Panc1 (cell line): ENCODE measurements around the gene CCDC148. TPM values are rescaled to one million over a fixed set of nuclear protein-coding genes. Genes with fewer than 3 reads are reported as not detected.

Experiments
- ATAC-seq: fragments of 200-7000 bp; cut with Tn5 transposase; 2 replicates; pipeline ENCODE4 v1.9.1; 2020; ENCODE audit warnings: mild to moderate bottlenecking, moderate library complexity
- BruUV-seq: library from RNA; stranded (reverse); fragments of 400-500 nt; replicated peaks from 2 replicates; lab custom pipeline; 2021; lab: Mats Ljungman, UMichigan
- CTCF ChIA-PET: fragments of 300-600 bp; sonication (Branson Sonifier 250); formaldehyde crosslinking; loops from one replicate; lab custom pipeline; 2022; ENCODE audit warnings: antibody characterized with exemption; lab: Charles Lee
- POLR2A ChIA-PET: fragments of 300-600 bp; sonication (Branson Sonifier 250); formaldehyde crosslinking; loops from one replicate; lab custom pipeline; 2022; ENCODE audit warnings: antibody characterized with exemption; lab: Charles Lee
- DNase-seq: peaks from one replicate; pipeline ENCODE4 v3.0.0-alpha.2; 2010; ENCODE audit warnings: low read depth, low spot score
- H3K27ac ChIP-seq: 2 replicates; pipeline ENCODE4 v1.5.1; 2011; ENCODE audit warnings: mild to moderate bottlenecking, low read length, inconsistent platforms
- H3K27me3 ChIP-seq: fragments of 200-500 bp; sonication (Bioruptor generic); 2 replicates; pipeline ENCODE4 v1.6.0; 2014; ENCODE audit warnings: low read length, inconsistent platforms; ENCODE audit not compliant: control insufficient read depth, insufficient read depth
- H3K36me3 ChIP-seq: fragments of 200-500 bp; sonication (Bioruptor generic); 2 replicates; pipeline ENCODE4 v1.5.1; 2014; ENCODE audit warnings: inconsistent platforms, mild to moderate bottlenecking, low read length, moderate library complexity; ENCODE audit not compliant: control insufficient read depth, insufficient read depth
- H3K4me1 ChIP-seq: 2 replicates; pipeline ENCODE4 v1.5.1; 2011; ENCODE audit warnings: inconsistent platforms, mild to moderate bottlenecking, low read length, moderate library complexity; ENCODE audit not compliant: control insufficient read depth, insufficient read depth
- H3K4me3 ChIP-seq, 2 experiments: 2 replicates each; pipeline ENCODE4 v1.5.1; 2011 to 2012; ENCODE audit warnings: low read depth in 2 of 2, low read length in 2 of 2, mild to moderate bottlenecking in 2 of 2, inconsistent platforms in 1 of 2, moderate library complexity in 1 of 2
- H3K9me3 ChIP-seq: fragments of 200-500 bp; sonication (Bioruptor generic); 2 replicates; pipeline ENCODE4 v1.5.1; 2014; ENCODE audit warnings: low read depth, mild to moderate bottlenecking, inconsistent platforms, low read length, moderate library complexity; ENCODE audit not compliant: control insufficient read depth, insufficient read depth
- CTCF ChIP-seq: fragments of 450-650 bp; IDR thresholded peaks from 2 replicates; pipeline ENCODE4 v1.5.1; 2017; ENCODE audit warnings: mild to moderate bottlenecking
- POLR2AphosphoS5 ChIP-seq: IDR thresholded peaks from 2 replicates; pipeline ENCODE4 v1.6.1; 2012; ENCODE audit warnings: mild to moderate bottlenecking, low read depth, low read length, moderate library complexity
- REST ChIP-seq, 2 experiments: IDR thresholded peaks; 2 replicates each; pipeline ENCODE4 v1.6.1; 2011 to 2012; ENCODE audit warnings: low read depth in 2 of 2, control low read depth in 1 of 2, low read length in 1 of 2, mild to moderate bottlenecking in 1 of 2, moderate library complexity in 1 of 2; ENCODE audit not compliant: insufficient read depth in 1 of 2
- SIN3A ChIP-seq: IDR thresholded peaks from 2 replicates; pipeline ENCODE4 v1.6.1; 2012; ENCODE audit warnings: low read depth, mild to moderate bottlenecking, low read length, moderate library complexity, borderline replicate concordance; ENCODE audit not compliant: insufficient read depth
- TCF7L2 ChIP-seq: IDR thresholded peaks from 2 replicates; pipeline ENCODE4 v1.6.1; 2011; ENCODE audit warnings: mild to moderate bottlenecking, low read depth, low read length, inconsistent platforms
- in situ Hi-C: cut with HindIII; loops from 2 replicates; pipeline ENCODE4 v1.10.0; 2016; ENCODE audit warnings: low sequenced_read_pairs, low pct_unique_long_range_greater_than_20kb
- intact Hi-C: fragments of 100-400 bp; cut with micrococcal nuclease; formaldehyde crosslinking; loops from one replicate; pipeline ENCODE4 v1.10.0; 2022; ENCODE audit not compliant: unreplicated experiment
- total RNA-seq: library from RNA; stranded (reverse); gene quantifications from one replicate; pipeline ENCODE4 v1.2.1, GENCODE V29; 2021; ENCODE audit not compliant: unreplicated experiment

Gene CCDC148
- total RNA-seq, 1 experiment from 2014 or later = 0.92 TPM

- no peak overlapping the region for H3K27ac ChIP-seq
- ATAC-seq (no peak), DNase-seq (no peak)
- H3K27me3 ChIP-seq = no peaks in the 10 kb centered on the region
- BruUV-seq = no TSS peak
- intact Hi-C loops (no loop called here), in situ Hi-C loops (no loop called here)
- no peak overlapping the region for H3K4me3 ChIP-seq
- ChIA-PET POLR2A (no interaction called here), CTCF (no interaction called here)
- TF ChIP-seq POLR2AphosphoS5 = no peak
- TF ChIP-seq REST (IDR thresholded peaks at IDR 0.05; ENCODE audit: insufficient read depth in 1 of 2, low read depth in 2 of 2, low read length in 1 of 2) = no peak
- TF ChIP-seq TCF7L2 = no peak
- no peak for TF ChIP-seq CTCF
- TF ChIP-seq SIN3A = no peak
- H3K36me3 ChIP-seq = no peaks in the 10 kb centered on the region
- H3K4me1 ChIP-seq = no peaks in the 10 kb centered on the region
- H3K9me3 ChIP-seq = no peaks in the 10 kb centered on the region
Observed at GRCh38 chr2:158381205-158381604, 75.3 kb downstream of the CCDC148 start.

GRCh38 chr2:158380746-158381145 is 75.8 kb downstream of the CCDC148 start:
- ChIA-PET POLR2A (no interaction called here), CTCF (no interaction called here)
- intact Hi-C loops (no loop called here), in situ Hi-C loops (no loop called here)
- Histone ChIP-seq H3K27me3 (no peaks in the 10 kb centered on the region), H3K4me1 (no peaks in the 10 kb centered on the region), H3K4me3 (no peak overlapping the region), H3K9me3 (no peaks in the 10 kb centered on the region), H3K36me3 (no peaks in the 10 kb centered on the region), H3K27ac (no peak overlapping the region)
- ATAC-seq (no peak), DNase-seq (no peak)
- no TSS peak for BruUV-seq
- TF ChIP-seq SIN3A (no peak), TCF7L2 (no peak), REST (IDR thresholded peaks at IDR 0.05; ENCODE audit: insufficient read depth in 1 of 2, low read depth in 2 of 2, low read length in 1 of 2) (no peak), CTCF (no peak), POLR2AphosphoS5 (no peak)
